ENCODE measurements around the gene GALNTL6. TPM values are rescaled to one million over a fixed set of nuclear protein-coding genes. Genes with fewer than 3 reads are reported as not detected.

Gene GALNTL6
- total and polyA plus RNA-seq, 4 donors: 0.08 to 0.09 (median 0.09) TPM; not detected in 1

GRCh38 chr4:172096786-172097185, 283.6 kb downstream of the GALNTL6 start:
- Histone ChIP-seq H3K36me3 (ENCODE audit: control insufficient read depth in 4 of 4, insufficient read depth in 4 of 4, low read length in 4 of 4) (no peaks in the 10 kb centered on the region), H3K4me1 (ENCODE audit: control insufficient read depth in 5 of 5, insufficient read depth in 5 of 5, low read length in 5 of 5) (no peaks in the 10 kb centered on the region), H3K27me3 (ENCODE audit: control insufficient read depth in 3 of 3, insufficient read depth in 3 of 3, low read length in 2 of 3) (no peaks in the 10 kb centered on the region), H3K9me3 (ENCODE audit: control insufficient read depth in 4 of 4, insufficient read depth in 3 of 4, low read length in 3 of 4) (no peaks in the 10 kb centered on the region), H3K9ac (ENCODE audit: insufficient read depth in 1 of 2, low read length in 2 of 2) (no peak overlapping the region), H3K4me3 (no peak overlapping the region), H3K27ac (ENCODE audit: low read depth in 1 of 2, low read length in 1 of 2) (no peak overlapping the region)
- ATAC-seq (ENCODE audit: insufficient read depth, low FRiP score) (no peak), DNase-seq (no peak)
- no peak for TF ChIP-seq CTCF (IDR thresholded peaks at IDR 0.05; ENCODE audit: control extremely low read depth, extremely low read depth)
- WGBS, 2 donors: 77 to 82% methylated on average over 6 of the region's 6 CpGs

DNA sequence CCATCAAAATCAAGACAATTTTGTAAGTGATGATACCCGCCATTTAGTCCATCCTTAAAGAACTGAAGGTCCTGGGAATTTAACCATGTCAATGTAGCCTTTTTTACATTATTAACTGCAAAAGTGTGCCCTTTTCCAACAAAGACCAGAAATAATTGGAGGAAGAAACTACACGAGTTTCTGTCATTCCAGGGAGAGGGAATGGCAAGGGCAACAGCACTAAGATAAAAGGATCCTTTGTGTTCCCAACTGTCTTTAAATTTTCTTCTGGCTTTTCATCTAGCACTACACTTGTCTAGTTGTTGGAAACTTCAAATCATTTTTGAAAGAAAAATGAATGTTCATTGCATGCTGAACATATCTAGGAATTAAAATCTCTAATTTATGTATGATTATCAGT, 286.2 kb downstream of the GALNTL6 start:
- Histone ChIP-seq H3K9me3 (ENCODE audit: control insufficient read depth in 4 of 4, insufficient read depth in 3 of 4, low read length in 3 of 4) (peaks cover 0 to 4% (median 0%) of the 10 kb centered on the region in 4 donors), H3K4me1 (ENCODE audit: control insufficient read depth in 5 of 5, insufficient read depth in 5 of 5, low read length in 5 of 5) (no peaks in the 10 kb centered on the region), H3K27me3 (ENCODE audit: control insufficient read depth in 3 of 3, insufficient read depth in 3 of 3, low read length in 2 of 3) (no peaks in the 10 kb centered on the region), H3K4me3 (no peak overlapping the region), H3K36me3 (ENCODE audit: control insufficient read depth in 4 of 4, insufficient read depth in 4 of 4, low read length in 4 of 4) (no peaks in the 10 kb centered on the region), H3K27ac (ENCODE audit: low read depth in 1 of 2, low read length in 1 of 2) (no peak overlapping the region), H3K9ac (ENCODE audit: insufficient read depth in 1 of 2, low read length in 2 of 2) (no peak overlapping the region)
- 68 to 88% methylated on average over 2 of the region's 2 CpGs for WGBS, 2 donors
- no peak for TF ChIP-seq CTCF (IDR thresholded peaks at IDR 0.05; ENCODE audit: control extremely low read depth, extremely low read depth)
- DNase-seq: no peak
- no peak for ATAC-seq (ENCODE audit: insufficient read depth, low FRiP score)

GRCh38 chr4:172103456-172103855, 290.3 kb downstream of the GALNTL6 start:
- H3K4me1 ChIP-seq (ENCODE audit: control insufficient read depth in 5 of 5, insufficient read depth in 5 of 5, low read length in 5 of 5): no peaks in the 10 kb centered on the region
- no peaks in the 10 kb centered on the region for H3K36me3 ChIP-seq (ENCODE audit: control insufficient read depth in 4 of 4, insufficient read depth in 4 of 4, low read length in 4 of 4)
- TF ChIP-seq CTCF (IDR thresholded peaks at IDR 0.05; ENCODE audit: control extremely low read depth, extremely low read depth): no peak
- DNase-seq: no peak
- H3K9me3 ChIP-seq (ENCODE audit: control insufficient read depth in 4 of 4, insufficient read depth in 3 of 4, low read length in 3 of 4): peaks cover 0 to 4% (median 0%) of the 10 kb centered on the region in 4 donors
- no peak for ATAC-seq (ENCODE audit: insufficient read depth, low FRiP score)
- H3K27ac ChIP-seq (ENCODE audit: low read depth in 1 of 2, low read length in 1 of 2): no peak overlapping the region
- H3K27me3 ChIP-seq (ENCODE audit: control insufficient read depth in 3 of 3, insufficient read depth in 3 of 3, low read length in 2 of 3): no peaks in the 10 kb centered on the region
- WGBS, 2 donors: 93 to 95% methylated on average over 1 of the region's 1 CpG
- no peak overlapping the region for H3K4me3 ChIP-seq
- no peak overlapping the region for H3K9ac ChIP-seq (ENCODE audit: insufficient read depth in 1 of 2, low read length in 2 of 2)

DNA sequence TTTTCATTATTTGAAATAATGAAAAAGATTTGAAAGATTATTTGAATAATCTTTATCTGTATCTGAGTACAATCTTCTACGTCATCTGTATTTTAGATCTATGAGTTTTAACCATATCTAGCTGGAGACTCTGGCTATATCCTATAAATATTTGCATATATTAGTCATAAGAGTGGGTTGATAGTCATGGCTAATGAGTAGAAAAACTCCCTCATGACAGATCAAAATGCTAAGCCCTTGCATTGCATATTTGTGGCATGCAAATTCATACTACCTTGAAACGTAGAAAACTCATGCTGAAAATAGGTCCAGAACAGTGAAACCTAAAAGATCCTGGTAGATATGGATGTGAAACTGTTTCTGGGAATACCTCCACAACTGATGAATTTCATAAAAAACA, 291.3 kb downstream of the GALNTL6 start:
- Histone ChIP-seq H3K36me3 (ENCODE audit: control insufficient read depth in 4 of 4, insufficient read depth in 4 of 4, low read length in 4 of 4) (no peaks in the 10 kb centered on the region), H3K4me3 (no peak overlapping the region), H3K9me3 (ENCODE audit: control insufficient read depth in 4 of 4, insufficient read depth in 3 of 4, low read length in 3 of 4) (peaks cover 0 to 4% (median 0%) of the 10 kb centered on the region in 4 donors), H3K4me1 (ENCODE audit: control insufficient read depth in 5 of 5, insufficient read depth in 5 of 5, low read length in 5 of 5) (no peaks in the 10 kb centered on the region), H3K27ac (ENCODE audit: low read depth in 1 of 2, low read length in 1 of 2) (no peak overlapping the region), H3K27me3 (ENCODE audit: control insufficient read depth in 3 of 3, insufficient read depth in 3 of 3, low read length in 2 of 3) (no peaks in the 10 kb centered on the region), H3K9ac (ENCODE audit: insufficient read depth in 1 of 2, low read length in 2 of 2) (no peak overlapping the region)
- DNase-seq (no peak), ATAC-seq (ENCODE audit: insufficient read depth, low FRiP score) (no peak)
- TF ChIP-seq CTCF (IDR thresholded peaks at IDR 0.05; ENCODE audit: control extremely low read depth, extremely low read depth): no peak
- WGBS, 2 donors: 84 to 86% methylated on average over 2 of the region's 2 CpGs
